Measurements from ENCODE around the gene TRANK1.

DNA sequence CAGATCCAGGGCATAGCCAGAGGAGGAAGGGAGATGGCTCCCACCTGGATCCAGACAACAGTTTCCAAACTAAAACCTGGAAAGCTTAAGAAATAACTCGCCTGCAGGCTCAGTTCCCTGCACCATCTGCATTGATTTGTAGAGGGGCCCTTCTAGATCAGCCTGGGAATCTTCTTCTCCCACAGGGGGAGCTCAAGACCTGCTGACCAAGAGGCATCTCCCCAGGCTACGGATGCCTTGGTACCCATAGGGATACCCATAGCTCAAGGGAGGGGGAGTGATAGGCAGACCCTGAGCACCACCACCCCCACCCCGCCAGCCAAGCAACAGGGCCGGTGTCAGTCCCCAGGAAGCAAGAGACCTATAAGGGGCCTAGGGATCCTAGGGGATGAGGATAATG, 152.5 kb downstream of the TRANK1 start:
- TF ChIP-seq CTCF (IDR thresholded peaks at IDR 0.05; ENCODE audit: insufficient read depth, low read length, poor library complexity, severe bottlenecking) (peak; percentile 28), EZH2phosphoT487 (conservative IDR thresholded peaks at IDR 0.05; ENCODE audit: low read length) (no peak)
